ENCODE data around the gene GLRX3.

The GLRX3 gene

GRCh38 chr10:130177250-130177649 is 41.1 kb downstream of the GLRX3 start:
- Histone ChIP-seq H4K20me1 (ENCODE audit: insufficient read depth, low read length) (no peaks in the 10 kb centered on the region), H3K4me3 (ENCODE audit: low read depth, low read length, poor library complexity, severe bottlenecking) (no peak overlapping the region), H3F3A (ENCODE audit: insufficient read depth, low read length) (no peaks in the 10 kb centered on the region), H3K79me2 (ENCODE audit: insufficient read depth, low read length) (no peaks in the 10 kb centered on the region), H3K9ac (ENCODE audit: low read length) (no peak overlapping the region), H3K9me3 (ENCODE audit: low read length) (no peaks in the 10 kb centered on the region), H3K36me3 (ENCODE audit: insufficient read depth, low read length) (peaks cover 67% of the 10 kb centered on the region), H3K4me1 (ENCODE audit: insufficient read depth, low read length, severe bottlenecking) (peaks cover 14% of the 10 kb centered on the region), H3K27ac (ENCODE audit: low read depth, low read length, poor library complexity, severe bottlenecking) (no peak overlapping the region), H3K27me3 (ENCODE audit: insufficient read depth, low read length) (no peaks in the 10 kb centered on the region), H2AFZ (ENCODE audit: low read length) (no peak overlapping the region), H3K9me2 (ENCODE audit: low read depth, low read length) (no peaks in the 10 kb centered on the region), H3K4me2 (ENCODE audit: low read length) (no peak overlapping the region)
- TF ChIP-seq CTCF (IDR thresholded peaks at IDR 0.05; ENCODE audit: low read length) = no peak
- no peak for TF ChIP-seq EZH2 (IDR thresholded peaks at IDR 0.05; ENCODE audit: borderline replicate concordance, low read length)

- TF ChIP-seq CTCF (IDR thresholded peaks at IDR 0.05; ENCODE audit: low read length) (peak; percentile 68), EZH2 (IDR thresholded peaks at IDR 0.05; ENCODE audit: borderline replicate concordance, low read length) (no peak)
- Histone ChIP-seq H3K27me3 (ENCODE audit: insufficient read depth, low read length) (no peaks in the 10 kb centered on the region), H3K9me3 (ENCODE audit: low read length) (no peaks in the 10 kb centered on the region), H3K27ac (ENCODE audit: low read depth, low read length, poor library complexity, severe bottlenecking) (no peak overlapping the region), H3K79me2 (ENCODE audit: insufficient read depth, low read length) (no peaks in the 10 kb centered on the region), H3K9ac (ENCODE audit: low read length) (no peak overlapping the region), H3K9me2 (ENCODE audit: low read depth, low read length) (no peaks in the 10 kb centered on the region), H3K4me1 (ENCODE audit: insufficient read depth, low read length, severe bottlenecking) (peaks cover 8% of the 10 kb centered on the region), H3K4me2 (ENCODE audit: low read length) (no peak overlapping the region), H2AFZ (ENCODE audit: low read length) (no peak overlapping the region), H3K4me3 (ENCODE audit: low read depth, low read length, poor library complexity, severe bottlenecking) (no peak overlapping the region), H3K36me3 (ENCODE audit: insufficient read depth, low read length) (peaks cover 73% of the 10 kb centered on the region), H3F3A (ENCODE audit: insufficient read depth, low read length) (no peaks in the 10 kb centered on the region), H4K20me1 (ENCODE audit: insufficient read depth, low read length) (no peaks in the 10 kb centered on the region)
These were observed 43.4 kb downstream of the GLRX3 start for GRCh38 chr10:130179640-130180039.

GRCh38 chr10:130180416-130180815 is 44.2 kb downstream of the GLRX3 start:
- Histone ChIP-seq H3K36me3 (ENCODE audit: insufficient read depth, low read length) (peaks cover 67% of the 10 kb centered on the region), H3K27me3 (ENCODE audit: insufficient read depth, low read length) (no peaks in the 10 kb centered on the region), H3K79me2 (ENCODE audit: insufficient read depth, low read length) (no peaks in the 10 kb centered on the region), H3K9me2 (ENCODE audit: low read depth, low read length) (no peaks in the 10 kb centered on the region), H3K4me3 (ENCODE audit: low read depth, low read length, poor library complexity, severe bottlenecking) (no peak overlapping the region), H3F3A (ENCODE audit: insufficient read depth, low read length) (no peaks in the 10 kb centered on the region), H3K9ac (ENCODE audit: low read length) (no peak overlapping the region), H2AFZ (ENCODE audit: low read length) (no peak overlapping the region), H3K4me2 (ENCODE audit: low read length) (no peak overlapping the region), H3K4me1 (ENCODE audit: insufficient read depth, low read length, severe bottlenecking) (peaks cover 1% of the 10 kb centered on the region), H4K20me1 (ENCODE audit: insufficient read depth, low read length) (no peaks in the 10 kb centered on the region), H3K27ac (ENCODE audit: low read depth, low read length, poor library complexity, severe bottlenecking) (no peak overlapping the region), H3K9me3 (ENCODE audit: low read length) (no peaks in the 10 kb centered on the region)
- TF ChIP-seq CTCF (IDR thresholded peaks at IDR 0.05; ENCODE audit: low read length) (no peak), EZH2 (IDR thresholded peaks at IDR 0.05; ENCODE audit: borderline replicate concordance, low read length) (no peak)

Measured in OCI-LY1 (cell line).